ENCODE results near the gene PRKCB. TPM values are rescaled to one million over a fixed set of nuclear protein-coding genes. Genes with fewer than 3 reads are reported as not detected.

The PRKCB gene
- total and polyA plus RNA-seq, 2 donors from 2014 or later, result 0.62 to 17.8 TPM

DNA sequence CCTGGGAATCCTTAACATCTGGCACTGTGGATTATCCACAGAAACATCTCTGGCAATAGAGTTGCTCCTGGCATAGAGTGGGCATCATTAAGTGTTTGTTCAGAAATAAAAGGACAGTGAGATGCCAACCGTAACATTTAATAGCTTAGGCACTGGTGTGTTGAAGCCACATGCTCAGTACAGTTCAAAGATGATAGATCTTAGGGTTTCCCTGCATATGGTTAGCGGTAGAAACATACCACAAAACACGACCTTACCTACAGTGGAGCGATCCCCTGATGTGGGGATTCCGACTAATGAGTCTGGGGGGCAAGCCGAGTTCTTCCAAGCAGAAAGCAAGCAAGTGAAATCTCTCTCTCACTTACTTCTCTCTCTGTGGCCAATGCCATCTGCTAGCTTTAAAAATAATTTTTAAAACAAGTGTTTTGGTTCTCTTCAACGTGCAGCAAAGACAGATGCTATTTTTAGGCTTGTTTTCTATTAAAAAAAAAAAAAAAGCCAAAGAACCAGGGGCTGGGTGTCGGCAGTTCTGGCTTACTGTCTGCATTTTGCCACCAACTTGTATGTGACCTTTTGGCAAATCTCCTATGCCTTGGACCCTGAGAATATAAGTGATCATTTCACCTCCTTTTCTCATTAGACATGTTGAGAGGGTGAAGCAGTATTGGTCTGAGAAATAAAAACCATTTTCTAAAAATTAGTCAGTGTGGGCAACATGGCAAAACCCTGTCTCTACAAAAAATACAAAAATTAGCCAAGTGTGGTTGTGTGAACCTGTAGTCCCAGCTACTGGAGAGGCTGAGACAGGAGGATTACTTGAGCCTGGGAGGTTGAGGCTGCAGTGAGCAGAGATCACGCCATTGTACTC, 331.1 kb downstream of the PRKCB start:
- no peaks in the 10 kb centered on the region for H3K36me3 ChIP-seq (ENCODE audit: control insufficient read depth in 2 of 3, insufficient read depth in 3 of 3, low read length in 3 of 3)
- intact Hi-C loops (cut with DNase I), result no loop called here
- TF ChIP-seq CTCF (IDR thresholded peaks at IDR 0.05; ENCODE audit: borderline replicate concordance, extremely low read depth, insufficient read depth), result no peak
- H3K27me3 ChIP-seq (ENCODE audit: control insufficient read depth, insufficient read depth, low read length), result no peaks in the 10 kb centered on the region
- H3K27ac ChIP-seq (ENCODE audit: low read depth in 2 of 2, low read length in 2 of 2), result no peak overlapping the region
- no peak overlapping the region for H3K9ac ChIP-seq (ENCODE audit: low read length in 3 of 3)
- FAIRE-seq (no peak), DNase-seq (no peak)
- no peaks in the 10 kb centered on the region for H3K9me3 ChIP-seq (ENCODE audit: control insufficient read depth in 2 of 3, insufficient read depth in 1 of 3, low read length in 3 of 3)
- no peaks in the 10 kb centered on the region for H3K4me1 ChIP-seq (ENCODE audit: control insufficient read depth in 2 of 3, insufficient read depth in 2 of 3, low read depth in 1 of 3, low read length in 3 of 3)
- no peak overlapping the region for H3K4me3 ChIP-seq (ENCODE audit: low read length in 3 of 3)

- intact Hi-C loops (cut with DNase I), result no loop called here
- Histone ChIP-seq H3K36me3 (ENCODE audit: control insufficient read depth in 2 of 3, insufficient read depth in 3 of 3, low read length in 3 of 3) (no peaks in the 10 kb centered on the region), H3K27me3 (ENCODE audit: control insufficient read depth, insufficient read depth, low read length) (no peaks in the 10 kb centered on the region), H3K27ac (ENCODE audit: low read depth in 2 of 2, low read length in 2 of 2) (no peak overlapping the region), H3K9ac (ENCODE audit: low read length in 3 of 3) (no peak overlapping the region), H3K9me3 (ENCODE audit: control insufficient read depth in 2 of 3, insufficient read depth in 1 of 3, low read length in 3 of 3) (no peaks in the 10 kb centered on the region), H3K4me3 (ENCODE audit: low read length in 3 of 3) (no peak overlapping the region), H3K4me1 (ENCODE audit: control insufficient read depth in 2 of 3, insufficient read depth in 2 of 3, low read depth in 1 of 3, low read length in 3 of 3) (no peaks in the 10 kb centered on the region)
- FAIRE-seq (no peak), DNase-seq (no peak)
- no peak for TF ChIP-seq CTCF (IDR thresholded peaks at IDR 0.05; ENCODE audit: borderline replicate concordance, extremely low read depth, insufficient read depth)
Measured at GRCh38 chr16:24168856-24169255, 333.1 kb downstream of the PRKCB start.

DNA sequence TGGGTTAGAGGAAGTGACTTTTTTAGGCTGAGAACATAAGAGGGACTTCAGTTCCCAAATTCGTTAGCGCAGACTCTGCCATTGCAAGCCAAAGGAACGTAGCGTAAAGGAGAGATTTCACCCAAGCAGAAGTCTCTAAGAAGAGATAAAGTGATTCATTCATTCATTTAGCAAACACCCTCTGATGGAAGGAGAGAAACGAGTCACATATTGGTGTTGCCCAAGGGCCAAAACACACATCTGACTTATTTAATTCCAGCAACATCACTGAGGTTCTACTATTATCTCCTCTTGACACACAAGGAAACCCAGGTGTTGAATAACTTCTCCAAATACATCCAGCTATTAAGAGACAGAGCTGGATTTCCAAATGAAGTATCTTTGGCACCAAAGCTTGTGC, 334.6 kb downstream of the PRKCB start:
- Histone ChIP-seq H3K9me3 (ENCODE audit: control insufficient read depth in 2 of 3, insufficient read depth in 1 of 3, low read length in 3 of 3) (no peaks in the 10 kb centered on the region), H3K36me3 (ENCODE audit: control insufficient read depth in 2 of 3, insufficient read depth in 3 of 3, low read length in 3 of 3) (no peaks in the 10 kb centered on the region), H3K4me3 (ENCODE audit: low read length in 3 of 3) (no peak overlapping the region), H3K27me3 (ENCODE audit: control insufficient read depth, insufficient read depth, low read length) (no peaks in the 10 kb centered on the region), H3K27ac (ENCODE audit: low read depth in 2 of 2, low read length in 2 of 2) (no peak overlapping the region), H3K9ac (ENCODE audit: low read length in 3 of 3) (no peak overlapping the region), H3K4me1 (ENCODE audit: control insufficient read depth in 2 of 3, insufficient read depth in 2 of 3, low read depth in 1 of 3, low read length in 3 of 3) (no peaks in the 10 kb centered on the region)
- DNase-seq (no peak), FAIRE-seq (no peak)
- intact Hi-C loops (cut with DNase I), result no loop called here
- TF ChIP-seq CTCF (IDR thresholded peaks at IDR 0.05; ENCODE audit: borderline replicate concordance, extremely low read depth, insufficient read depth), result no peak

Measured in kidney (tissue), 14 donors.